ENCODE measurements around the gene NTRK2. TPM values are rescaled to one million over a fixed set of nuclear protein-coding genes. Genes with fewer than 3 reads are reported as not detected.
A peak's percentile ranks its signal among the peaks of the same experiment; 100 is the strongest.

NTRK2 gene
- total RNA-seq, 1 donor: under 0.01 TPM

- DNase-seq (ENCODE audit: low read depth in 2 of 3, low spot score in 2 of 3): no peak
Observed at GRCh38 chr9:84999788-85000187, 330.3 kb downstream of the NTRK2 start.

GRCh38 chr9:85001925-85002324 is 332.4 kb downstream of the NTRK2 start:
- no peak for DNase-seq (ENCODE audit: low read depth in 2 of 3, low spot score in 2 of 3)

- no peak for DNase-seq (ENCODE audit: low read depth in 2 of 3, low spot score in 2 of 3)
Observed at GRCh38 chr9:85004818-85005413, 335.4 kb downstream of the NTRK2 start.

- DNase-seq (ENCODE audit: low read depth in 2 of 3, low spot score in 2 of 3): no peak
Observed at GRCh38 chr9:85007748-85008147, 338.2 kb downstream of the NTRK2 start.

GRCh38 chr9:85008215-85008614 is 338.7 kb downstream of the NTRK2 start:
- DNase-seq (ENCODE audit: low read depth in 2 of 3, low spot score in 2 of 3): no peak

GRCh38 chr9:85009251-85009650 is 339.7 kb downstream of the NTRK2 start:
- DNase-seq (ENCODE audit: low read depth in 2 of 3, low spot score in 2 of 3): no peak

- no peak for DNase-seq (ENCODE audit: low read depth in 2 of 3, low spot score in 2 of 3)
Observed at GRCh38 chr9:85013703-85014102, 344.2 kb downstream of the NTRK2 start.

GRCh38 chr9:85014292-85014691 is 344.8 kb downstream of the NTRK2 start:
- no peak for DNase-seq (ENCODE audit: low read depth in 2 of 3, low spot score in 2 of 3)

- DNase-seq (ENCODE audit: low read depth in 2 of 3, low spot score in 2 of 3): no peak
Observed at GRCh38 chr9:85016384-85017006, 347.0 kb downstream of the NTRK2 start.

GRCh38 chr9:85020791-85021190 is 351.3 kb downstream of the NTRK2 start:
- DNase-seq (ENCODE audit: low read depth in 2 of 3, low spot score in 2 of 3): no peak

GRCh38 chr9:85021686-85022085 is 352.2 kb downstream of the NTRK2 start:
- no peak for DNase-seq (ENCODE audit: low read depth in 2 of 3, low spot score in 2 of 3)

GRCh38 chr9:85024374-85024773 is 354.8 kb downstream of the NTRK2 start:
- DNase-seq (ENCODE audit: low read depth in 2 of 3, low spot score in 2 of 3): no peak

GRCh38 chr9:85025638-85026037 is 356.1 kb downstream of the NTRK2 start:
- no peak for DNase-seq (ENCODE audit: low read depth in 2 of 3, low spot score in 2 of 3)

GRCh38 chr9:85027870-85028269 is 358.3 kb downstream of the NTRK2 start:
- DNase-seq (ENCODE audit: low read depth in 2 of 3, low spot score in 2 of 3): no peak

GRCh38 chr9:85030316-85030715 is 360.8 kb downstream of the NTRK2 start:
- DNase-seq (ENCODE audit: low read depth in 2 of 3, low spot score in 2 of 3): peak in 2 of 3 donors; percentile 32 to 73

GRCh38 chr9:85036496-85036895 is 367.0 kb downstream of the NTRK2 start:
- no peak for DNase-seq (ENCODE audit: low read depth in 2 of 3, low spot score in 2 of 3)

GRCh38 chr9:85038061-85038460 is 368.5 kb downstream of the NTRK2 start:
- no peak for DNase-seq (ENCODE audit: low read depth in 2 of 3, low spot score in 2 of 3)

- no peak for DNase-seq (ENCODE audit: low read depth in 2 of 3, low spot score in 2 of 3)
Observed at GRCh38 chr9:85038824-85039608, 369.5 kb downstream of the NTRK2 start.

GRCh38 chr9:85040146-85040545 is 370.6 kb downstream of the NTRK2 start:
- DNase-seq (ENCODE audit: low read depth in 2 of 3, low spot score in 2 of 3): no peak

GRCh38 chr9:85040821-85041465 is 371.4 kb downstream of the NTRK2 start:
- peak in 1 of 3 donors; percentile 1 for DNase-seq (ENCODE audit: low read depth in 2 of 3, low spot score in 2 of 3)

- DNase-seq (ENCODE audit: low read depth in 2 of 3, low spot score in 2 of 3): no peak
Observed at GRCh38 chr9:85041466-85042137, 372.1 kb downstream of the NTRK2 start.

Measured in hematopoietic multipotent progenitor cell (in vitro differentiated cells).